Common myeloid progenitor, CD34-positive (primary cell): ENCODE measurements around the gene BID.

ENCODE experiments used
- CTCF ChIA-PET: fragments of 350-600 bp; sonication (Branson Sonifier 250); formaldehyde crosslinking; loops from one replicate; lab custom pipeline; 2021; ENCODE audit warnings: antibody characterized with exemption; lab: Charles Lee
- POLR2A ChIA-PET: fragments of 350-600 bp; sonication (Branson Sonifier 250); formaldehyde crosslinking; loops from one replicate; lab custom pipeline; 2021; ENCODE audit warnings: antibody characterized with exemption; lab: Charles Lee
- DNase-seq, 3 donors: peaks; one replicate each; pipeline versions ENCODE4 v3.0.0 to v3.0.0-alpha.2; 2013
- H3K27ac ChIP-seq, 2 experiments: 1 replicate in 1 of 2; 2 replicates in 1 of 2; pipeline ENCODE4 v1.7.0; 2013; ENCODE audit warnings: inconsistent platforms in 2 of 2, low read length in 2 of 2, mild to moderate bottlenecking in 2 of 2, low read depth in 1 of 2, moderate library complexity in 1 of 2; ENCODE audit not compliant: severe bottlenecking in 2 of 2, insufficient read depth in 1 of 2, poor library complexity in 1 of 2
- H3K27me3 ChIP-seq, 5 experiments: replicated peaks in 2 of 5; 1 replicate in 3 of 5; 2 replicates in 2 of 5; pipeline versions ENCODE4 v1.6.1 to v1.7.0; 2013; ENCODE audit warnings: low read length in 4 of 5, mild to moderate bottlenecking in 2 of 5, moderate library complexity in 2 of 5, inconsistent platforms in 1 of 5; ENCODE audit not compliant: insufficient read depth in 5 of 5, control insufficient read depth in 4 of 5
- H3K36me3 ChIP-seq, 4 experiments: 1 replicate in 2 of 4; 2 replicates in 2 of 4; pipeline versions ENCODE4 v1.6.1 to v1.7.0; 2013; ENCODE audit warnings: low read length in 3 of 4, control low read depth in 1 of 4, mild to moderate bottlenecking in 1 of 4; ENCODE audit not compliant: control insufficient read depth in 4 of 4, insufficient read depth in 4 of 4
- H3K4me1 ChIP-seq, 4 experiments: 1 replicate in 3 of 4; 2 replicates in 1 of 4; pipeline versions ENCODE4 v1.6.1 to v1.7.1; 2013; ENCODE audit warnings: low read length in 3 of 4, mild to moderate bottlenecking in 3 of 4, control low read depth in 1 of 4, inconsistent platforms in 1 of 4, moderate library complexity in 1 of 4; ENCODE audit not compliant: control insufficient read depth in 4 of 4, insufficient read depth in 4 of 4; ENCODE audit errors: control extremely low read depth in 1 of 4
- H3K4me3 ChIP-seq, 7 experiments: 1 replicate in 4 of 7; 2 replicates in 3 of 7; pipeline versions ENCODE4 v1.5.1 to v1.7.0; 2013; ENCODE audit warnings: mild to moderate bottlenecking in 7 of 7, low read length in 6 of 7, moderate library complexity in 6 of 7, inconsistent platforms in 2 of 7, low read depth in 2 of 7, control low read depth in 1 of 7; ENCODE audit not compliant: insufficient read depth in 4 of 7, control insufficient read depth in 1 of 7; ENCODE audit errors: extremely low read depth in 1 of 7
- H3K9me3 ChIP-seq, 5 experiments: 1 replicate in 4 of 5; 2 replicates in 1 of 5; pipeline versions ENCODE4 v1.6.1 to v1.7.1; 2013; ENCODE audit warnings: low read length in 4 of 5, mild to moderate bottlenecking in 2 of 5, inconsistent platforms in 1 of 5, low read depth in 1 of 5, moderate library complexity in 1 of 5; ENCODE audit not compliant: control insufficient read depth in 4 of 5, insufficient read depth in 2 of 5; ENCODE audit errors: control extremely low read depth in 1 of 5
- WGBS: methylation state at CpG from one replicate; pipeline ENCODE4 v1.1.5; 2013; ENCODE audit not compliant: insufficient coverage; 5-methylcytosine and 5-hydroxymethylcytosine counted together

BID gene

GRCh38 chr22:17739196-17739975, 34.9 kb downstream of the BID start:
- DNase-seq = no peak
- ChIA-PET POLR2A (no interaction called here), CTCF (interaction anchor here (0.8 to 9.3 kb wide), 7 partner anchors 11 to 47 kb away, joined by 3 to 139 read pairs (median 4); no protein-coding TSS in a partner anchor)
- Histone ChIP-seq H3K36me3 (peaks cover 20 to 66% (median 47%) of the 10 kb centered on the region in 4 experiments), H3K9me3 (no peaks in the 10 kb centered on the region), H3K4me1 (peaks cover 10 to 17% (median 14%) of the 10 kb centered on the region in 4 experiments), H3K27me3 (no peaks in the 10 kb centered on the region), H3K27ac (no peak overlapping the region), H3K4me3 (no peak overlapping the region)
- WGBS = 95% methylated on average over 35 of the region's 36 CpGs

DNA sequence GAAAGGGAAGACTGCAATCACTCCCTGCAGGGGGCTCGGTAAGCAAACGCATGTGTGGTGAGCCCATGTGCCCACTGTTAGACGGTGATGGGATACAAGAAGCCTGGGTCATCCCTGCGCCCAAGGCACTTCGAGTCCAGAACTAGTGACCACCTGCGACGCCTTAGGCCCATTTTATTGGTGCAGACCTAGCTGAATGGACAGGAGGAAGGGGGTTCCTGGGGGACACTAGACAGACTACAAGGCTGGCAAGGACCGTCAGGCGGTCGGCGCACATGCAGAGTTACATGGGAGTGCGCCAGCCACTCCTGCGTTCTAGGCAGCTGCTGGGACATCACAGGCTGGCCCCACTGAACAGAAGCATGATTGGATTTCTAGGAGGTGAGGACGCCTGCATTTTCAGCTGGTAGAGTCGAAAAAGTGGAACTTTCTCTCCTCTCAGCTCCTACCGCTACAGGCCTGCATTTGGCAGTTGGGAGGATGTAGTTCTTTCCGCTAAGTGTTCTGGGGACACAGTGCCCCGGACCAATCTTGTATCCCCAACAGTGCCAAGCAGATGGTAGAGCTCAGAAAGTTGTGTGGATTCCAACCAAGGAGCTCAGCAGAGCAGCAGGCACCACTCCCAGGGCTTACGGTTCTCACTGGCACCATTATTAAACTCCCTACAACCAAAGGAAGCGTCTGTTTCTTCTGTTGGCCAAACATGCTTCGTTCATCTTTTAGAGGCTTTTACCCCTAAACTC, 35.7 kb downstream of the BID start:
- POLR2A ChIA-PET = interaction anchor here (1.2 kb wide), 2 partner anchors 16 to 41 kb away, joined by 3 read pairs; no protein-coding TSS in a partner anchor
- 95% methylated on average over 19 of the region's 21 CpGs for WGBS

DNA sequence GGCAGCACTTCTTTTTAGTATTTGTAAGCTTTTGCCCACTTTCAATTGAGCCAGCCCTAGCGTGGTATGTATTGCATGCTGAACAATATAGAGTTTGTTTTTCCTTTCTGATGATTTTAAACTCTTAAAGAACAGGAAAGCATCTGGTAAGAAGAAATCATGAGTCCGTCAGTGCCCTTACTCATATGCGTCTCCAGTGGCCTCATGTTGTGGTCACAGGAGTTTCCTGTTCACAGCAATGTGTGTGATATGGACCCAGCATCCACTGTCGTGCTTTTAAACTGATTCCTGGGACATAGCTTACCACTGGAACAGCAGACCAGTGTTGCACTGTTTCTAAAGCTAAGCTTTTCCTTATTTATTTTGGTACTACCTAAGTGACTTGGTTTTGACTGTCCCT, 40.1 kb downstream of the BID start:
- peak overlapping the region in 2 of 7 experiments; percentile 6 to 47 for H3K4me3 ChIP-seq
- 0% methylated on average over 3 of the region's 4 CpGs for WGBS
- CTCF ChIA-PET = interaction anchor here (0.5 to 2.5 kb wide), 6 partner anchors 10 to 310 kb away, joined by 3 to 12 read pairs (median 4); no protein-coding TSS in a partner anchor
- H3K27ac ChIP-seq = peak overlapping the region in 1 of 2 experiments; percentile 66
- peaks cover 19 to 37% (median 27%) of the 10 kb centered on the region in 4 experiments for H3K4me1 ChIP-seq
- POLR2A ChIA-PET = interaction anchor here (0.6 kb wide), 1 partner anchor 43 kb away, joined by 4 read pairs; no protein-coding TSS in a partner anchor
- H3K9me3 ChIP-seq = no peaks in the 10 kb centered on the region
- no peaks in the 10 kb centered on the region for H3K27me3 ChIP-seq
- H3K36me3 ChIP-seq = peaks cover 10 to 70% (median 48%) of the 10 kb centered on the region in 4 experiments
- DNase-seq = peak; percentile 70 to 93 (median 89)

More for the DNA sequence above, 35.7 kb downstream of the BID start:
- no peak overlapping the region for H3K4me3 ChIP-seq
- DNase-seq = no peak
- no peaks in the 10 kb centered on the region for H3K27me3 ChIP-seq
- no peaks in the 10 kb centered on the region for H3K9me3 ChIP-seq
- CTCF ChIA-PET = interaction anchor here (1.0 to 9.3 kb wide), 3 partner anchors 10 to 48 kb away, joined by 4 to 139 read pairs (median 4); no protein-coding TSS in a partner anchor
- H3K4me1 ChIP-seq = peaks cover 16 to 25% (median 23%) of the 10 kb centered on the region in 4 experiments
- H3K36me3 ChIP-seq = peaks cover 20 to 65% (median 42%) of the 10 kb centered on the region in 4 experiments
- no peak overlapping the region for H3K27ac ChIP-seq

- Histone ChIP-seq H3K27ac (peak overlapping the region in 1 of 2 experiments; percentile 66), H3K27me3 (no peaks in the 10 kb centered on the region), H3K4me1 (peaks cover 19 to 37% (median 27%) of the 10 kb centered on the region in 4 experiments), H3K36me3 (peaks cover 9 to 63% (median 41%) of the 10 kb centered on the region in 4 experiments), H3K4me3 (peak overlapping the region in 1 of 7 experiments; percentile 47), H3K9me3 (no peaks in the 10 kb centered on the region)
- ChIA-PET POLR2A (no interaction called here), CTCF (interaction anchor here (1.5 to 1.6 kb wide), 2 partner anchors 10 to 23 kb away, joined by 4 read pairs; no protein-coding TSS in a partner anchor)
- WGBS = 82% methylated on average over 2 of the region's 3 CpGs
- DNase-seq = no peak
These were observed 40.8 kb downstream of the BID start for GRCh38 chr22:17733466-17733865.

GRCh38 chr22:17732251-17732854, 41.9 kb downstream of the BID start:
- DNase-seq = no peak
- no peak overlapping the region for H3K4me3 ChIP-seq
- H3K36me3 ChIP-seq = peaks cover 6 to 62% (median 41%) of the 10 kb centered on the region in 4 experiments
- ChIA-PET CTCF (interaction anchor here (1.0 to 1.7 kb wide), 5 partner anchors 10 to 129 kb away, joined by 3 to 4 read pairs (median 3); no protein-coding TSS in a partner anchor), POLR2A (no interaction called here)
- H3K9me3 ChIP-seq = no peaks in the 10 kb centered on the region
- 100% methylated on average over 2 of the region's 2 CpGs for WGBS
- H3K4me1 ChIP-seq = peaks cover 19 to 41% (median 29%) of the 10 kb centered on the region in 4 experiments
- H3K27ac ChIP-seq = no peak overlapping the region
- H3K27me3 ChIP-seq = no peaks in the 10 kb centered on the region

DNA sequence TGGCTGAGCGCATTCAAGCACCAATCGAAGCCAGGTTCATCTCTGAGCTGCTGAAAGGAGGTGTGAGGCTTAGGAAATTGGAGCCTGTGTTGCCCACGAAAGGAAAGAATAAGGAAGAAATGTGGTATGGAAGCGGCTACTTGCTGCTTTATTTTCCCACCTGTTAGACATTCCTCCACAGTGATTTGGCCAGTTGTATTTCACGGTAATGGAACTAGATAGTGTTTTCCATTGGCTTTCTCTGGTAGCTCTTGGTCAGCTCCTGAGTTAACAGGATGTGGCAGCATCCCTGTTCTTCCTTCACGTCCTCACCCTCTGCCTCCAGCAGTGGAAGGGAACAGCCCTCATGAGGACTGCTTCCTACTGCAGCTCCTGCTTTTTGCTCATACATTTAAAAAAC, 44.7 kb downstream of the BID start:
- Histone ChIP-seq H3K36me3 (peaks cover 6 to 51% (median 37%) of the 10 kb centered on the region in 4 experiments), H3K4me1 (peaks cover 17 to 44% (median 28%) of the 10 kb centered on the region in 4 experiments)
- WGBS = 86% methylated on average over 5 of the region's 6 CpGs

More for the DNA sequence above, 44.7 kb downstream of the BID start:
- H3K27me3 ChIP-seq = no peaks in the 10 kb centered on the region
- no peaks in the 10 kb centered on the region for H3K9me3 ChIP-seq
- POLR2A ChIA-PET = no interaction called here
- no peak overlapping the region for H3K27ac ChIP-seq
- CTCF ChIA-PET = interaction anchor here (1.2 kb wide), 1 partner anchor 23 kb away, joined by 3 read pairs; no protein-coding TSS in a partner anchor
- DNase-seq = no peak
- no peak overlapping the region for H3K4me3 ChIP-seq
